NCI-H2196 treated with DMSO at 0.1 percent for 48 hours (cell line): Measurements from ENCODE around the gene GBP6.
"Not testable (repeated sequence)": the region's sequence is repeated elsewhere in the genome, so short reads cannot be mapped to it uniquely, and the experiment has no call there.

ENCODE experiments used
- DNase-seq: peaks from one replicate; lab custom pipeline; 2025; ENCODE audit not compliant: unreplicated experiment; lab: John Stamatoyannopoulos, UW

The GBP6 gene, protein sequence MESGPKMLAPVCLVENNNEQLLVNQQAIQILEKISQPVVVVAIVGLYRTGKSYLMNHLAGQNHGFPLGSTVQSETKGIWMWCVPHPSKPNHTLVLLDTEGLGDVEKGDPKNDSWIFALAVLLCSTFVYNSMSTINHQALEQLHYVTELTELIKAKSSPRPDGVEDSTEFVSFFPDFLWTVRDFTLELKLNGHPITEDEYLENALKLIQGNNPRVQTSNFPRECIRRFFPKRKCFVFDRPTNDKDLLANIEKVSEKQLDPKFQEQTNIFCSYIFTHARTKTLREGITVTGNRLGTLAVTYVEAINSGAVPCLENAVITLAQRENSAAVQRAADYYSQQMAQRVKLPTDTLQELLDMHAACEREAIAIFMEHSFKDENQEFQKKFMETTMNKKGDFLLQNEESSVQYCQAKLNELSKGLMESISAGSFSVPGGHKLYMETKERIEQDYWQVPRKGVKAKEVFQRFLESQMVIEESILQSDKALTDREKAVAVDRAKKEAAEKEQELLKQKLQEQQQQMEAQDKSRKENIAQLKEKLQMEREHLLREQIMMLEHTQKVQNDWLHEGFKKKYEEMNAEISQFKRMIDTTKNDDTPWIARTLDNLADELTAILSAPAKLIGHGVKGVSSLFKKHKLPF

DNA sequence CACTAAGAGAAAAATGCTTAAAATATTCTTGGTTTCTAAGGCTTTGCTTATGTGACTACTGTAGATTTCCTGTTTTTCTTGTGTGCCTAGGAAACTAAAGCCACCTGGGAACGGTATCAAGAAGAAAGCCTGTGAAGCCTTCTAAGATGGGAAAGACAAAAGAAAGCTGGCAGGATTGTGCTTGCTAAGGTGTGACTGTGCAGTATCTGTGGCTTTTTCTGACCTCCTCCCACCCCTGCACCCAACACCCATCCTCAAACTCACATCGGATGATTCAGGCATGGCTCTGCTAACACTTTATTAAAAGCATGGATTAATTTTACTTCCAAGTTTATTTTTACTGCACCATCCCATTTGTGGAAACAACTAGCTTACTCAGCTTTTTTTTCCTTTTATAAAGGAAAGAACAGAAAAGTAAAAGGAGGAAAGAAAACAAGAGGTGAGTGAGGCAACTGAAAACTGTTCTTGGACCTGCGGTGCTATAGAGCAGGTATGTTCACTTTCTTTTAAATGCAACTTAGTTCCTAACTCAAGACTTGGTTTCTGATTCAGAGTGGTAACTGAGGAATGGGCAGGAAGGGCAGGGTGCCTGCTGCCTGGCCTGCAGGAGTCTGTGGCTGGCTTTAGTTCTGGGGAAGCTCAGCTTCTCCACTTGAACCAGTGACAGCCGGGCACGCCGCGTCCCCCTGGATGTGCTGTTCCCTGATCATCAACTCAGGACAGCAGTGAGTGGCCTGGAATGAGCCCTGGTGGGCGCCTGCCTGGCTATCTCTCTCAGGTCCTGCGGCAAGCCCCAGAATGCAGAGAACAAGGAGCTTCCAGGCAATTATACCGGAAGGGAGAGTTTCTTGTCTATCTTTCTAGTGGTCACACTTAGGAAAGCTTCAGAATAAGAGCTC, at the start of gene GBP6:
TSS of gene GBP6 (plus strand) at position 422 of the 899 bp plus-strand sequence. CDS start 4,493 bp downstream, outside the sequence.
- DNase-seq = no peak

DNA sequence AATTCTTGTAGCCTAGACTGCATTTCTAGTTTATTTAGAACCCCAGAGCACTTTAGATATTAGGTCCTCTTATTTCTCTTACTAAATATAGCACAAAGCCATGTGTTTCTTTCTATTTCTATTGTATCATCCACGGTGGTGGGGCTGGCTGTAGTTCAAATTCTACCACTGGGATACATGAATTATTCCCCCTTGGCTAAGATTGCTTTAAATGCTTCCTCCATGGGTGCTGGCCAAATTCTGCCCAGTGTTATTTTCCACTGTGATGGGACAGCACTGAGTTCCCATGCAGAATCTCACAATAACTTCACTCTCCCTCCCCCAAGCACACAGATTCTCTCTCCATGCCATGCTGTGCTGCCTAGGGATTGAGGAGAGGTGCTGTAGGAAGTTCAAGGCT, 41.5 kb upstream of the GBP6 start:
- DNase-seq = no peak

DNA sequence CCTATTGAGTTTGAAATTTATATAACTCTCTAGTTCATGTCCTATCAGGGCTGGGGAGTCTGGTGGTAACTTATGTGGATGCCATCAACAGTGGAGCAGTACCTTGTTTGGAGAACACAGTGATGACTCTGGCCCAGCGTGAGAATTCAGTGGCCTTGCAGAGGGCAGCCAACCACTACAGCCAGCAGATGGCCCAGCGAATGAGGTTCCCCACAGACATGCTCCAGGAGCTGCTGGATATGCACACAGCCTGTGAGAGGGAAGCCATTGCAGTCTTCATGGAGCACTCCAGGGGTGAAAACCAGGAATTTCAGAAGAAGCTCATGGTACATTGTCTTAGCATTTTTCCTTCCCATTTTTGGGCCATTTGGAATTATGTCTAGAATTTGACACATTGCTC, 32.0 kb upstream of the GBP6 start:
- DNase-seq = no peak

DNA sequence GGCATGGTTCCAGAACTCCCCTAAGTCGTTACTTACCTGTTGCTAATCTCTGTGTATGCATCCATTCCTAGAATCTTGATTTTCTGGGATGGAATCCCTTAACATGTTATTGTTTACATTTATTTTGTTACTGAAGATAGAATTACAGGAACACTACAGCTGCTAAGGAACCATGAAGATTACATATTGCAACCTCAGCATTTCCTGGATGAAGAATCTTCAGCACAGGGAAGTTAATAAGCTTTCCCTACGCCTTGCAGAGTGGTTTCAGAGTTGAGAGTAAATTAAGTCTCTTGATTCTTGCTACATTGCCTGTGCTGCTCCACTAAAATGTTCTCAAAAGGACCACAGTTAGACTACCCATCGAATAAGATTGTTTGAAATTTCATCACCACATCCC, 31.4 kb upstream of the GBP6 start:
- no peak for DNase-seq

DNA sequence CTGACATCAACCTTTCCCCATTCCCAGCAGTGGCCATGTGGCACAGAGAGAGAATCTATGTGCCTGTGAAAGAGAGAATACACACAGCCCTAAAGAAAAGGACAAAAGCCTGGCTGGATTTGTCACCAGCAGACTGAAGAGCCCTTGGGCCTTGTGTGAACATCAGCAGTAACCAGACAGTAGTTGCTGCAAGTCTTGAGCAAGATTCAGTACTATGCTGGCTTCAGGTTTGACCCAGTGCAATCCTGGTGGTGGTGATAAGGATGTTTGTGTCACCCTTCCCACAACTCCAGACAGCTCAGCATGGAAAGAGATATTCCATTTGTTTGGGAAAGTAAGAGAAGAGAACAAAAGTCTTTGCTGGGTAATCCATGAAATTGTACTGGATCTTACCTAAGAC, 28.4 kb upstream of the GBP6 start:
- DNase-seq = no peak

DNA sequence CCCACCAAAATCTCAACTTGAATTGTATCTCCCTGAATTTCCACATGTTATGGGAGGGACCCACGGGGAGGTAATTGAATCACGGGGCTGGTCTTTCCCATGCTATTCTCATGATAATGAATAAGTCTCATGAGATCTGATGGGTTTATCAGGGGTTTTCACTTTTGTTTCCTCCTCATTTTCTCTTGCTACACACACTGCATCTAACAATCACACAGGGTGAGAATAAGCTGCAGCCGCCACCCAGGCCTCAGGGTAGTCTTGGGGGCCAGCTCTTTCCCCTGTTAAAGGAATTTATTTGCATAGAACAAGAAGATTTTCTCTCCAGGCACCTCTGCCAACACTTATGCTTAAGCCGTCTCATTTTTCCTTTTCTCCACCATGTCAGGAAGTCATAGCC, 26.0 kb upstream of the GBP6 start:
- no peak for DNase-seq

DNA sequence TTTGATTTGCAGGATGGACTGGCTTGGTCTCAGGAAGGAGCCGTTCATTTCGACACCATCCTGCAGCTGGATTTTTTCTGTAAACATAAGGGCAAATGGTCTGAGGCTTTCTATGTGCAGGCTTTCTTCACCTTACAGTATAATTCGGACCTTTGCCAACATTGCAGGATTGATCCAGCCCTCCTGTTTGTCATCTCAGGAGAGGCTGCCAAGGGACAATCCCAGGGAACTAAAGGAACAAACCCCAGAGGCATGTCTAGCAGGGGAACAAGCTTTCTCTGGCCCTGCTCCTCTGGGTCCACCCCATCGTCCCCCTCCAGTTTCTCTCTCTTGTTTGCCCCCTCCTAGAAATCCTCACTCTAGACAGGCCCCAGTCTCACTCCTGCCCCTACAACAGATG, 24.8 kb upstream of the GBP6 start:
- DNase-seq = no peak

DNA sequence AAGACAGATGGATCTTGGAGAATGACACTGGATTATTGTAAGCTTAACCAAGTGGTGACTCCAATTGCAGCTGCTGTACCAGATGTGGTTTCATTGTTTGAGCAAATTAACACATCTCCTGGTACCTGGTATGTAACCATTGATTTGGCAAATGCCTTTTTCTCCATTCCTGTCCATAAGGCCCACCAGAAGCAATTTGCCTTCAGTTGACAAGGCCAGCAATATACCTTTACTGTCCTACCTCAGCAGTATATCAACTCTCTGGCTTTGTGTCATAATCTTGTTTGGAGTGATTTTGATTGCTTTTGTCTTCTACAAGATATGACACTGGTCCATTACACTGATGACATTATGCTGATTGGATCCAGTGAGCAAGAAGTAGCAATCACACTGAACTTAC, 18.4 kb upstream of the GBP6 start:
- not testable (repeated sequence) for DNase-seq

DNA sequence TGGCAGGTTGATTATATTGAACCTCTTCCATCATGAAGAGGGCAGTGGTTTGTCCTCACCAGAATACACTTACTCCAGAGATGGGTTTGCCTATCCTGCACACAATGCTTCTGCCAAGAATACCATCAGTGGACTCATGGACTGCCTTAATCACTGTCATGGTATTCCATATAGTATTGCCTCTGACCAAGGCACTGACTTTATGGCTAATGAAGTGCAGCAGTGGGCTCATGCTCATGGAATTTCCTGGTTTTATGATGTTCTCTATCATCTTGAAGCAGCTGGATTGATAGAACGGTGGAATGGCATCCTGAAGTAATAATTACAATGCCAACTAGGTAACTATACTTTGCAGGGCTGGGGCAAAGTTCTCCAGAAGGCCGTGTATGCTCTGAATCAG, 16.6 kb upstream of the GBP6 start:
- DNase-seq = no peak

DNA sequence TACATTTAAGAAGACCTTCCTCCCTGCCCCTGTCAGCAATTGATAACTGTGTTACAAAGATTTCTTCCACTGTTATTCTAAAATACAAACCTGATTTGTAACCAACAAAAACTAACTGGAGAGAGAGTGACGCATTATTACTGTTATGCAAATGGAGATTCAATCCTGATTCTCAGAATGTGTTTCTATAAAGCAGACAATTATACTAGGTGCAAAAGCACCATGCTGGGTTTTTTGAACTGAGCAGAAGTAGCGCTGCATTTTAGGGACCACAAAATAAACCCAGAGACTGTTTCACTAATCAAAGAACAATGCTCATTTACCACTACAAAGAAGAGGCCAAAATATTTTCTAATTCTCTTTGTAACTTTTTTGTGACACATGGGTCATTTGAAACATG, 13.6 kb upstream of the GBP6 start:
- DNase-seq = no peak

DNA sequence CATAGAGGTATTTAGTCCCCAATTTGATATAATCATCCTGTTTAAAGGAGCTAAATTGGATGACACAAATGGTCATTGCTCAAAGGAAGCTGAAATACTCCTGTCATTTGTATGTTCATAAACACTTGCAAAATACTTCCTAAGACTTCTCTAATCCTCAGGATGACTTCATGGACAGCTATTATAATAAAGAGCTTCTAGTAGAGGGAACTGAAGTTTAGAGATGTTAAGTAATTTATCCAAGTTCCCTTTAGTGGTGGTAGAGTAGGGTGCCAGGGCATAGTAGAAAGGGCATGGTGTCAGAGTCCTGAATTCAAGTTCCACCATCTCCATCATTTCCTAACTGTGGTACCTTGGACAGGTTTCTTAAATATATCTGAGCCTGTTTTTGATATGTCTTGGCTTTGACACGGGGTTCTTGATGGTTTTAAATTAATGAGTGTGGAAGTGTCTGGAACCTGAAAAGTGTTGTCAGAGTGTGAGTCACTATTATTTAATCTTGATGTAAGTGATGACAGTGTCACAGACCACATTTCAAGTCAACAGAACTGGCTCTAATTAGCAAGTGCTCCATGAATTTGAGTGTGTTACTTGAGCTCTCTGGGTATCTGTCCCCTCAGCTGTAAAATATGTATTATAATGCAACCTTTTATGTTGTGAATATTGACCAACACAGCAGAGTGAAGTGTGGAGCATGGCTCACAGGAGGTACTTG, 12.1 kb upstream of the GBP6 start:
- DNase-seq = no peak

DNA sequence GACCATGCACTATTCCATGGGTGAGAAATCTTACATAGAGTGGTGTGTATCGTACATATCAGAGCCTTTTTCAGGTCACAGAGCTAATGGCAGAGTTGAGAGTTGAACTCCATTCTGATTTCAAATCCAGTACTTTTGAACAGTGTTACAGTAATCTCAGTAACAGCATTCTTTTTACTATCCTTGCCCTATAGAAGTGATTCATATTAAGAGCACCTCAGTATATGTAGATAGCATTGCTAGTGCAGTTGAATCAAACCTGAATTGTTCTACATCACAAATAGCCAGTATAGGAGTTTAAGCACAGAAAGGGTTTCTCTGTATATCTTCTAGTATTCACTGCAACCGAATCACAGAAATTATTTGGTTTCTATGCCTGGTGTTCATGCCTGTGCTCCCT, 11.4 kb upstream of the GBP6 start:
- no peak for DNase-seq

DNA sequence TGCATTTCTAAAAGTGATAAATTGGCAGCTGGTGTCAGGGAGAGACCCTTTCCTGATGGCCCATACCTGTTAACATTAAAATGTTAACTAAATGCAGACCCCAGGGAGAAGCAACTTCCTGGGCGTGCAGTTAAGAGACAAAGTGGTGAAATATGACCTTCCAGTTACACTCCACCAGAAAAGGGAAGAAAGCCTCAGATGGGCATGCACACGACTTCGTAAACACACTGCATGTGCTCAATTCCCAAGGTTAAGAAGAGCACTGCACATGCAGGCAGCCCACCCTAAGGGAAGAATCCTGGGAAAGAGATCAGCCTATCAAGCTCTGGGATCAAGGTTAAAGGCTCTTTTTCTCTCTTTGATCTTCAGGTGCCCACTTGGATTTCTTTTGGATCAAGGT, 9.7 kb upstream of the GBP6 start:
- no peak for DNase-seq

DNA sequence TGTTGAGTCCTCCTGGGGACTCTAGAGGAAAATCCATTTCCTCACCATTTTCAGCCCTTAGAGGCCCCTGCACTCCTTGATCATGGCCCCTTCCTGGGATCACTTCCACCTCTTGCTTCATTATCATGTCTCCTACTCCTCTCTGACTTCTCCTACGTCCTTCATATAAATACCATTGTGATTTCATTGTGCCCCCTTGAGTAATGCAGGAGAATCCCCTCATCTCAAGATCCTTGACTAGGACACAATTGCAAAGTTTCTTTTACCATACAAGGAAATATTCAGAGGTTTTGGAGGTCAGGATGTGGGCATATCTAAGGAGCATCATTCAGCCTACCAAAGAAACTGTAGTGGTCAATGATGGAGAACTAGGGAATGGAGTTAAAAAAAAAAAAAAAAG, 8.8 kb upstream of the GBP6 start:
- DNase-seq = no peak

DNA sequence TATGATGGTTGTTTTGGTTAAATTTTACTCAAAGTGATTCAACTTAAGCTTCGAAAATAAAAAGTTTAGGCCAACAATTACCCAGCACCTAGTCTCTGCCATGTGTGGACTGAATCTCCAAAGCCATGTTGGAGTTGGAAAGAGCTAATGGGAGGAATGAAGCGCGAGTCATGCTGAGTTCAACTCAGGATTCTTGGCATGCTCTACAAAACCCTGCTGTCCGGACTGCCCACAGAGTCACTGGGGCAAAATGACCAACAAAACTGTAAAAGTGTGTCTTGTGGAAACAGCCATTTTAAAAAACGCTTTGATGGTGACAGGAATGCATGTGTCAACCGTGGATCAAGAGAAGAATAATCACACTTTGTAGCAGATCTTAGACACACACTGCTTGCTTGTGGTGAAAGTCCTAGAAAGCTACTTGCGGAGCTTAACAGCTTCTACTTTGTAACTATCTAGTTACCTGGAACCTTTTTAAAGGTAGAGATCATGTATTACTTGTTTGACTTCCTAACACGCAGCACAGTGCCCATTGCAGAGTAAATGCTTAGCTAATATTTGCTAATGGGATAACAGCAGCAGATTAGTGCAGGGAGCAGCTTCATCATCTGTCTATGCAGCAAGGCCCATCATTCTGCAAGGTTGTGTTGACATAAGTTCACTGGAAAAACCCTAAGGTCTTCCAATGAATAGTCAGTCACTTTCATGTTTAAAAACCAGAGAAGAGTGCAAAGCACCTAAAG, 7.0 kb upstream of the GBP6 start:
- DNase-seq = no peak

DNA sequence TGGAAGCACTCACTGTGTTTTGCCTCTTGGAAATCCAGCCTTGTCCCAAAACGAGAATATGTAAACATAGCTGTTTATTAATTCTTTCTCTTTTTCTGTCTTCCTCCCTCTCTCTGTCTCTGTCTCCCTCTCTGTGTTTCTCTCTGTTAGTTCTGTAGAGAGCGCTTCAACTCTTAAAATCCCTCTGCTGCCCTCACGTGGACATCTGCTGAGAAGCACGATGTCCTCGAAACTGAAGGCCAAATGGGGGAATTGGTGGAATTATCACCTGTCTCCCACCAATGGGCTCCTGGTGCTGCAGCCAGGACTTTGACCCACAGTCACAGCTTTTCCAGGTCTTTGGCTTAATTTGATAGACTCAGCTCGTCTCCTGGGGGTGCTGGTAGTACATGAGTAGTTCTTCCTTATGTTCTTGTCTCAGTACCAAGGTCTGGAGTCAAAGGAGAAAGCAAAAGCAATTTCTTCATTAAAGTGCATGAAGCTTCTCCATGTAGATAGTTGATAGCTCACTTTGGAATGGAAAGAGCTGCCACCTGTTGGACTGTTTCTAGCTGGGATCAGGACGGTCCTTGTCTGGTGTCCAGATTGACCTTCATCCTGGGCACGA, 5.5 kb upstream of the GBP6 start:
- DNase-seq = peak; percentile 36

DNA sequence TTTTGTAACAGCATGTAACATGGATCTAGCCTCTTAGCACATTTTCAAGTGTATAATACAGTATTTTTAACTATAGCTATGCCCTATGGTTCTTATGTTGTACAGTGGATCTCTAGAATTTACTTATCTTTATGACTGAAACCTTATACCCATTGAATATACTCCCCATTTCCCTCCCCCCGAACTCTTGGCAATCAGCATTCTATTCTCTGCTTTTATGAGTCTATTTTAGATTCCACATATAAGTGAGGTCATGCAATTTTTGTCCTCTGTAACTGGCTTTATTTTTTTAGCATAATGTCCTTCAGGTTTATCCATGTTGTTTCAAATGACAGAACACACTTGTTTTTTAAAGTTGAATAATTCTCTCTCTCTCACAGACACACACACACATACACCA, 3.1 kb upstream of the GBP6 start:
- no peak for DNase-seq

DNA sequence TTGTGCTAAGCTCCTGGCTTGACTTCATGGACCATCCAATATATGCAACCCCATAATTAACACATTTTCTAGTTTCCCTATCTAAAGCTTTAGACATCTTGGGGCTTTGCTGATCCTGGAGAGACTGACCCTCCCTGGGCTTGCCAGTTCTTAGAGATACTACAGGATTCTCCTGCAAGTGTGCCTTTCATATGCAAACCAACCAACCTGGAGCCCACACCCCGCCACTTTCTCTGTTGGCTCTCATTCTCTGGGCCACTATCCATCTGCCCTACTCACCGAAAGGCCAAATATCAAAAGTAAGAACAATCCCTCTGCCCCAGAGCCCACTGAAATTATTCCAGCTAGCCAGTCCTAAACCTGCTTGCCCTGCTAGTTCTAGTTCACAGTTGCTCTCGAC, 2.2 kb upstream of the GBP6 start:
- no peak for DNase-seq

DNA sequence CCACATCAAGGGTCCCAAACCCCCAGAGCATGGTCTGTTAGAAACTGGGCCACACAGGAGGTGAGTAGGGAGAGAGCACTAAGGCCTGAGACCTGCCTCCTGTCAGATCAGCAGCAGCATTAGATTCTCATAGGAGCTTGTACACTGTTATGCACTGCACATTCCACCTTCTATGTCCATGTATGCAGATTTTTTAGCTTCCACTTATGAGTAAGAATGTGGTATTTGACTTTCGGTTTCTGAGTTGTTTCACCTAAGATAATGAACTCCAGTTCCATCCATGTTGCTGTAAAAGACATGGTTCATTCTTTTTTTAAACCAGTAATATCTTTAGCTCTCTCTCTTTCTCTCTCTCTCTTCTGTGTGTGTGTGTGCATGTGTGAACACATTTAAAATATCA, 663 bp upstream of the GBP6 start:
- no peak for DNase-seq

DNA sequence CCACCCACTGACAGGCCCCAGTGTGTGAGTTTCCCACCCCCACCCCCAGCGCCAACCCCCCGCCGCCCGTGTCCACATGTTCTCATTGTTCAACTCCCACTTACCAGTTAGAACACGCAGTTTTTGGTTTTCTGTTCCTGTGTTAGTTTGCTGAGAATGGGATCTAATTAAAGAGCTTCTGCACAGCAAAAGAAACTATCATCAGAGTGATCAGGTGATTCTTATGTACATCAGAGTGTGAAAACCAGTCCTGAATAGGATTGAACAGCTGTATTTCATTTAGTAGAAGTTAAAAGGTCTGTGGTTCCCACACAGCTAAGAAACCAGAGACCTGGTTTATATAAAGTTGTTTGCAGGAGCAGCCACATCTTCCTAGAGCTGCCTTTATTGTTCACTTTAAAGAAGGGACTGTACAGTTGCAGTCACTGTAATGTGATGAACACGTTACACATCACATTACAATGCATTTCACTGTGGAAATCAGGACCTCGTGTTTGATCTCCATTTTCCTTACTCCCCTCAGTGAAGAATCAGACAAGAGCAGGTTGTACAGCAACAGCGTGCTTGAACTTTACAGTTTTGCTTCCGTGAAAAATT, 1.2 kb downstream of the GBP6 start:
- DNase-seq = no peak
